Spleen (tissue), 11 donors: Measurements from ENCODE around the gene GRID2. TPM values are rescaled to one million over a fixed set of nuclear protein-coding genes. Genes with fewer than 3 reads are reported as not detected.
A peak's percentile ranks its signal among the peaks of the same experiment; 100 is the strongest.

Source experiments
- DNase-seq: peaks from one replicate; pipeline ENCODE4 v3.0.0-alpha.2; 2020
- H3K27ac ChIP-seq, 8 donors: fragments of 200-600 bp; sonication (generic) in 7 of 8; 1 replicate in 4 of 8; 2 replicates in 4 of 8; pipeline versions ENCODE4 v1.5.0 to v1.8.0; 2016 to 2021; ENCODE audit warnings: inconsistent platforms in 4 of 8, mild to moderate bottlenecking in 4 of 8, moderate library complexity in 1 of 8
- H3K27me3 ChIP-seq, 7 donors: fragments of 200-600 bp; sonication (generic) in 6 of 7; replicated peaks in 1 of 7; 1 replicate in 4 of 7; 2 replicates in 3 of 7; pipeline versions ENCODE4 v1.5.0 to v1.8.0; 2016 to 2021; ENCODE audit warnings: inconsistent platforms in 3 of 7, mild to moderate bottlenecking in 1 of 7
- H3K36me3 ChIP-seq, 6 donors: fragments of 200-600 bp; sonication (generic) in 5 of 6; 1 replicate in 4 of 6; 2 replicates in 2 of 6; pipeline versions ENCODE4 v1.5.0 to v1.8.0; 2016 to 2021; ENCODE audit warnings: inconsistent platforms in 2 of 6
- H3K4me1 ChIP-seq, 6 donors: fragments of 200-600 bp; sonication (generic) in 5 of 6; 1 replicate in 3 of 6; 2 replicates in 3 of 6; pipeline versions ENCODE4 v1.5.0 to v1.8.0; 2016 to 2021; ENCODE audit warnings: inconsistent platforms in 3 of 6
- H3K4me3 ChIP-seq, 8 donors: fragments of 200-600 bp; sonication (generic) in 7 of 8; 1 replicate in 4 of 8; 2 replicates in 4 of 8; pipeline versions ENCODE4 v1.5.0 to v1.8.0; 2016 to 2021; ENCODE audit warnings: inconsistent platforms in 4 of 8, mild to moderate bottlenecking in 4 of 8, moderate library complexity in 2 of 8
- H3K9me3 ChIP-seq, 8 donors: fragments of 200-600 bp; sonication (generic) in 7 of 8; 1 replicate in 4 of 8; 2 replicates in 4 of 8; pipeline versions ENCODE4 v1.5.0 to v1.8.0; 2016 to 2021; ENCODE audit warnings: inconsistent platforms in 4 of 8
- POLR2A ChIP-seq, 3 donors: fragments of 450-650 bp; IDR thresholded peaks; one replicate each; pipeline ENCODE4 v1.5.1; 2017; ENCODE audit warnings: antibody characterized with exemption in 3 of 3, mild to moderate bottlenecking in 1 of 3
- POLR2AphosphoS5 ChIP-seq, 3 donors: sonication (generic); formaldehyde crosslinking; IDR thresholded peaks; one replicate each; pipeline ENCODE4 v1.5.1; 2017; ENCODE audit warnings: antibody characterized with exemption in 3 of 3
- WGBS, 5 donors: extraction: QIAGEN DNeasy Blood & Tissue Kit in 3 of 5; methylation state at CpG; one replicate each; pipeline versions ENCODE4 v1.1.5 to v1.1.7; 2013 to 2018; 5-methylcytosine and 5-hydroxymethylcytosine counted together
- intact Hi-C: fragments of 100-400 bp; cut with DNase I; formaldehyde crosslinking; loops from one replicate; pipeline ENCODE4 v1.15.0; 2023; ENCODE audit warnings: low total_unique reads
- polyA plus RNA-seq, 3 donors: library from polyadenylated mRNA; stranded (reverse); fragments of 200-250 nt; gene quantifications; one replicate each; pipeline ENCODE4 v1.2.1, GENCODE V29; 2013
- total RNA-seq, 7 donors: library from RNA; depleted of rRNA in 3 of 7; stranded (reverse); fragments of >200 nt in 3 of 7; fragmentation: NEBNext Ultra II Directional in 4 of 7; extraction: Animal tissue kit (Norgen Biotek cat#: 25700) in 4 of 7; gene quantifications; one replicate each; pipeline versions ENCODE4 v1.1.0 to v1.2.1, GENCODE V29; 2016 to 2021
- TF ChIP-seq, protein P1 (sequence below), 11 experiments: fragments of 200-600 bp in 7 of 11; fragments of 450-650 bp in 4 of 11; sonication (generic) in 4 of 11; IDR thresholded peaks in 8 of 11; conservative IDR thresholded peaks in 3 of 11; 1 replicate in 7 of 11; 2 replicates in 4 of 11; pipeline versions ENCODE4 v1.4.0 to v1.8.0; 2016 to 2021; ENCODE audit warnings: antibody characterized with exemption in 11 of 11, inconsistent platforms in 4 of 11, mild to moderate bottlenecking in 1 of 11
- donor health status: healthy with polysubstance abuse.
- donor health status: DM: no; HTN: no; CAD: no; lungs with moderate emphysema.
- donor health status: DM: no; HTN: no; CAD: no.
- donor health status: Bipolar disorder and iron deficiency.
- donor health status: healthy.
- donor health status: DM: no; HTN: no; CAD: no.
- donor health status: DM: yes; HTN: yes; CAD: no.

The GRID2 gene
- total and polyA plus RNA-seq, 10 donors: 0.03 to 0.92 (median 0.22) TPM; not detected in 4

DNA sequence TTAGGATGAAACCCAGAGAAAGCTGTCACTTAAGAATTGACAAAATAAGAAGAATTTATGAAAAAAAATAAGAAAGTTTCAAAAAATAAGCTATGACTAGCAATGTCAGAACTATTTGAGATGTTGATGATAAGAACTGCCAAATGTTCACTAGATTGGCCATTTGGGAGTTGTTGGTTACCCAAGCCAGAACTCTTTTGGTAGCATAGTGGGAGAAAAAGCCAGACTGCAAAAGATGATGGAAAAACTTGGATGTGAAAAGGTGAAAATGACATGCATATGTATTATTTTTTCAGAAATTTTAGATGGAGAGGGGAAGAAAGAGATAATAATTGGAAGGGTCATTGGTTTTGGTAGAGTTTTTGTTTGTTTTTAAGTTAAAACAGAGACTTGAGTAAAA lies 1127.6 kb downstream of the GRID2 start:
- DNase-seq: no peak
- no peaks in the 10 kb centered on the region for H3K4me1 ChIP-seq
- no peaks in the 10 kb centered on the region for H3K36me3 ChIP-seq
- no peak overlapping the region for H3K4me3 ChIP-seq
- intact Hi-C loops: no loop called here
- TF ChIP-seq POLR2AphosphoS5 (IDR thresholded peaks at IDR 0.05): no peak
- TF ChIP-seq, protein P1, sequence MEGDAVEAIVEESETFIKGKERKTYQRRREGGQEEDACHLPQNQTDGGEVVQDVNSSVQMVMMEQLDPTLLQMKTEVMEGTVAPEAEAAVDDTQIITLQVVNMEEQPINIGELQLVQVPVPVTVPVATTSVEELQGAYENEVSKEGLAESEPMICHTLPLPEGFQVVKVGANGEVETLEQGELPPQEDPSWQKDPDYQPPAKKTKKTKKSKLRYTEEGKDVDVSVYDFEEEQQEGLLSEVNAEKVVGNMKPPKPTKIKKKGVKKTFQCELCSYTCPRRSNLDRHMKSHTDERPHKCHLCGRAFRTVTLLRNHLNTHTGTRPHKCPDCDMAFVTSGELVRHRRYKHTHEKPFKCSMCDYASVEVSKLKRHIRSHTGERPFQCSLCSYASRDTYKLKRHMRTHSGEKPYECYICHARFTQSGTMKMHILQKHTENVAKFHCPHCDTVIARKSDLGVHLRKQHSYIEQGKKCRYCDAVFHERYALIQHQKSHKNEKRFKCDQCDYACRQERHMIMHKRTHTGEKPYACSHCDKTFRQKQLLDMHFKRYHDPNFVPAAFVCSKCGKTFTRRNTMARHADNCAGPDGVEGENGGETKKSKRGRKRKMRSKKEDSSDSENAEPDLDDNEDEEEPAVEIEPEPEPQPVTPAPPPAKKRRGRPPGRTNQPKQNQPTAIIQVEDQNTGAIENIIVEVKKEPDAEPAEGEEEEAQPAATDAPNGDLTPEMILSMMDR (IDR thresholded peaks at IDR 0.05 in 8 of 11, conservative IDR thresholded peaks at IDR 0.05 in 3 of 11): no peak
- no peak for TF ChIP-seq POLR2A (IDR thresholded peaks at IDR 0.05)
- H3K27me3 ChIP-seq: no peaks in the 10 kb centered on the region
- H3K27ac ChIP-seq: no peak overlapping the region
- H3K9me3 ChIP-seq: no peaks in the 10 kb centered on the region

DNA sequence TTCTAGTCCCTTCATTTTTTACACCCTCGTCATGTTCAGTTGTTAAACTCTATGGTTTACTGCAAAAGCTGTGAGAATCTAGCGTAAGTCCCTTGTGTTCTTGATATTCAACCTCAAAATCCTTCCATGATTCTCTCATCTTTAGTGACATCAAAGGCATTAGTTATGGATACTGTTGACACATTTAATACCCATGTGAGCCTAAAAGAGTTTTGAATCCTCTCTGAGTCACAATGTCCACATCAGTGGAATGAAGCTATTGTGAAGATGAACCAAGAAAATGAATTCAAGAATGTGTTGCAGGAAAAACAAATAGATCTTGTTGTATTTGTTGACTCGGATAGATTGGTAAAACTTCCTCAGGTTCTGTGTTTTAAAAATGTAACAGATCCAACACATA lies 1130.1 kb downstream of the GRID2 start:
- WGBS, 5 donors: 87 to 93% (median 88%) methylated on average over 3 of the region's 3 CpGs
- H3K4me1 ChIP-seq: no peaks in the 10 kb centered on the region
- DNase-seq: no peak
- no peaks in the 10 kb centered on the region for H3K36me3 ChIP-seq
- intact Hi-C loops: no loop called here
- H3K27me3 ChIP-seq: no peaks in the 10 kb centered on the region
- TF ChIP-seq POLR2A (IDR thresholded peaks at IDR 0.05) (no peak), POLR2AphosphoS5 (IDR thresholded peaks at IDR 0.05) (no peak)
- TF ChIP-seq, protein P1 (IDR thresholded peaks at IDR 0.05 in 8 of 11, conservative IDR thresholded peaks at IDR 0.05 in 3 of 11): no peak
- no peak overlapping the region for H3K4me3 ChIP-seq
- no peaks in the 10 kb centered on the region for H3K9me3 ChIP-seq
- H3K27ac ChIP-seq: no peak overlapping the region

DNA sequence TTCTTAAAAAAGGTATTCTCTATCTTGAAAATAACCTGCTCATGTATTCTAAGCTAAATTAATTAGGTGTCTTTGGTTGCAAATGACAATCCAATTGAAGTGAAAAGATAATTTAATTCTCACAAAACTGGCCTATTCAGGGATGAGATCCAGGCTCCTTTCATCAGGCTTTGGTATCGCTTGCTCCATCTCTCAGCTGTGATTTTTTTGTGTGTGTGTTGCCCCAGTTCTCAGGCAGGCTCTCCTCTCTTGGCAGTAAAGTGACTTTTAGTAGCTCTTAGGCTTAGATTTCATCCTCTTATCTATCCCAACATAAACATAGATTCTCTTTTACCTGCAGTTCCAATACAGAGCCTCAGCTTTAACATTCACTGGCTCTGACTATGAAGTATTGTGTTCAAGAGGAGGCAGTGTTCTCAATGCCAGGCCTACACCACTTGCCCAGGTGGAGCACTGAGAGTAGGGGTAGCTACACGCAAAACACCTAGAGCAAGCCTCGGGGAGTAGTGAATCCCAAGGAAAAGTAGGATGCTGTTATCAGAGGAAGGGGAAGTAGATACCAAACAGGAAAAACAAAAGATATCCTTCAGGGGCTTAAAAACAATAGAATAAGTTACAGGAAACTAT lies 1132.3 kb downstream of the GRID2 start:
- TF ChIP-seq POLR2A (IDR thresholded peaks at IDR 0.05) (no peak), POLR2AphosphoS5 (IDR thresholded peaks at IDR 0.05) (no peak)
- TF ChIP-seq, protein P1 (IDR thresholded peaks at IDR 0.05 in 8 of 11, conservative IDR thresholded peaks at IDR 0.05 in 3 of 11): no peak
- peak overlapping the region in 2 of 8 donors; percentile 34 to 36 for H3K27ac ChIP-seq
- intact Hi-C loops: no loop called here
- H3K4me1 ChIP-seq: no peaks in the 10 kb centered on the region
- WGBS, 5 donors: 68 to 84% (median 80%) methylated on average over 3 of the region's 3 CpGs
- peaks cover 0 to 6% (median 0%) of the 10 kb centered on the region in 8 donors for H3K9me3 ChIP-seq
- no peak overlapping the region for H3K4me3 ChIP-seq
- H3K36me3 ChIP-seq: no peaks in the 10 kb centered on the region
- DNase-seq: no peak
- H3K27me3 ChIP-seq: no peaks in the 10 kb centered on the region

DNA sequence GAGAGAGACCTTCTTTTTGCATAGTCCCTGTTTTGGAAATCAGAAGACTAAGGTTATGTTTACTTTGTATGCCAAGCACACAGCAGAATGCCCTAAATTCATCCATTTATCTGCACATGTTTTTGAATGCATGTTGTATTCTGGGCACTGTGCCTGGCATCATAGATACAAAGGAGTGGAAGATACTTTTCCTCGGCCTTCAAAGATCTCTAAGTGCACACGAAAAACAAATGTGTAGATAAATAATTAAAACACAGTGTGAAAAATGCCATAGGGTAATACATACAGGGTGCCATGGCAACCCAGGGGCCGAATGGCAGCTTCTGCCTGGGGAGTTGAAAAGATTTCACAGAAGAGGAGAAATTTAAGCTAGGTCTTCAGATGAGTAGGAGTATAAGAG lies 1134.2 kb downstream of the GRID2 start:
- H3K27me3 ChIP-seq: no peaks in the 10 kb centered on the region
- H3K4me3 ChIP-seq: no peak overlapping the region
- DNase-seq: no peak
- TF ChIP-seq POLR2A (IDR thresholded peaks at IDR 0.05): no peak
- TF ChIP-seq, protein P1 (IDR thresholded peaks at IDR 0.05 in 8 of 11, conservative IDR thresholded peaks at IDR 0.05 in 3 of 11): no peak
- TF ChIP-seq POLR2AphosphoS5 (IDR thresholded peaks at IDR 0.05): no peak
- no peak overlapping the region for H3K27ac ChIP-seq
- H3K36me3 ChIP-seq: no peaks in the 10 kb centered on the region
- H3K4me1 ChIP-seq: no peaks in the 10 kb centered on the region
- 76 to 82% (median 81%) methylated on average over 3 of the region's 3 CpGs for WGBS, 5 donors
- intact Hi-C loops: no loop called here
- peaks cover 0 to 6% (median 0%) of the 10 kb centered on the region in 8 donors for H3K9me3 ChIP-seq
